Thyroid gland (tissue), 4 donors: Measurements from ENCODE around the gene SLC27A3.

ENCODE experiments used
- POLR2A ChIP-seq, 2 donors: fragments of 450-650 bp; IDR thresholded peaks; one replicate each; pipeline ENCODE4 v1.6.1; 2017; ENCODE audit warnings: antibody characterized with exemption in 2 of 2, mild to moderate bottlenecking in 2 of 2, moderate library complexity in 1 of 2
- TF ChIP-seq, protein P1 (sequence below), 6 experiments: fragments of 200-600 bp in 3 of 6; fragments of 450-650 bp in 3 of 6; sonication (generic) in 3 of 6; IDR thresholded peaks; one replicate each; pipeline ENCODE4 v1.5.1; 2016 to 2019; ENCODE audit warnings: antibody characterized with exemption in 6 of 6, mild to moderate bottlenecking in 2 of 6, inconsistent platforms in 1 of 6, moderate library complexity in 1 of 6

DNA sequence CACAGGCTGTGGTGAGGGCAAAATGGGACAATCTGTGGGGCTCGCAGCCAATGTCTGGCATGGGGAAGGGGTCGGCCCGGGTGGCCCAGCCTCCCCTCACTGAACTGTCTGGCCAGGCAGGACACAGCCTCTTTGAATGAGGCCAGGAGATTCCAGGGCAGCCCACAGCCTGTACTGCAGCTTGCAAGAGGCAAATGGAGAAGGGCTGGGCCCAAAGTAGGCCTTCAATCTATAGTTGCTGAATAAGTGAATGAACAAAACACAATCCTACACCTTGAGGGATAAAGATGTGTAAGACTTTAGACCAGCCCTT, 23.2 kb downstream of the SLC27A3 start:
- no peak for TF ChIP-seq POLR2A (IDR thresholded peaks at IDR 0.05)
- TF ChIP-seq, protein P1, sequence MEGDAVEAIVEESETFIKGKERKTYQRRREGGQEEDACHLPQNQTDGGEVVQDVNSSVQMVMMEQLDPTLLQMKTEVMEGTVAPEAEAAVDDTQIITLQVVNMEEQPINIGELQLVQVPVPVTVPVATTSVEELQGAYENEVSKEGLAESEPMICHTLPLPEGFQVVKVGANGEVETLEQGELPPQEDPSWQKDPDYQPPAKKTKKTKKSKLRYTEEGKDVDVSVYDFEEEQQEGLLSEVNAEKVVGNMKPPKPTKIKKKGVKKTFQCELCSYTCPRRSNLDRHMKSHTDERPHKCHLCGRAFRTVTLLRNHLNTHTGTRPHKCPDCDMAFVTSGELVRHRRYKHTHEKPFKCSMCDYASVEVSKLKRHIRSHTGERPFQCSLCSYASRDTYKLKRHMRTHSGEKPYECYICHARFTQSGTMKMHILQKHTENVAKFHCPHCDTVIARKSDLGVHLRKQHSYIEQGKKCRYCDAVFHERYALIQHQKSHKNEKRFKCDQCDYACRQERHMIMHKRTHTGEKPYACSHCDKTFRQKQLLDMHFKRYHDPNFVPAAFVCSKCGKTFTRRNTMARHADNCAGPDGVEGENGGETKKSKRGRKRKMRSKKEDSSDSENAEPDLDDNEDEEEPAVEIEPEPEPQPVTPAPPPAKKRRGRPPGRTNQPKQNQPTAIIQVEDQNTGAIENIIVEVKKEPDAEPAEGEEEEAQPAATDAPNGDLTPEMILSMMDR (IDR thresholded peaks at IDR 0.05), result no peak
